HEK293 (cell line): ENCODE results near the gene RBM42.

Source experiments
- SCRT2 ChIP-seq: fragments of 450-650 bp; formaldehyde crosslinking; IDR thresholded peaks from 2 replicates; pipeline ENCODE4 v1.5.1; 2016; ENCODE audit warnings: missing biosample characterization, missing genetic modification characterization
- ZBTB17 ChIP-seq: fragments of 450-650 bp; formaldehyde crosslinking; IDR thresholded peaks from 2 replicates; pipeline ENCODE4 v1.5.1; 2016; ENCODE audit warnings: missing biosample characterization, missing genetic modification characterization
- ZBTB8A ChIP-seq: fragments of 450-650 bp; formaldehyde crosslinking; IDR thresholded peaks from 2 replicates; pipeline ENCODE4 v1.5.1; 2016; ENCODE audit warnings: missing biosample characterization, missing genetic modification characterization
- ZFP3 ChIP-seq: fragments of 450-650 bp; formaldehyde crosslinking; IDR thresholded peaks from 2 replicates; pipeline ENCODE4 v1.5.1; 2016; ENCODE audit warnings: low read depth, missing biosample characterization, missing genetic modification characterization
- ZNF350 ChIP-seq: fragments of 450-650 bp; formaldehyde crosslinking; IDR thresholded peaks from 2 replicates; pipeline ENCODE4 v1.5.0; 2017; ENCODE audit warnings: missing biosample characterization, mild to moderate bottlenecking, missing genetic modification characterization
- ZNF624 ChIP-seq: fragments of 450-650 bp; formaldehyde crosslinking; IDR thresholded peaks from 2 replicates; pipeline ENCODE4 v1.5.1; 2017; ENCODE audit warnings: missing biosample characterization, missing genetic modification characterization
- ZNF677 ChIP-seq: fragments of 450-650 bp; IDR thresholded peaks from 2 replicates; pipeline ENCODE4 v1.5.0; 2018; ENCODE audit warnings: missing biosample characterization, mild to moderate bottlenecking, missing genetic modification characterization, moderate library complexity
- ZNF776 ChIP-seq: fragments of 450-650 bp; formaldehyde crosslinking; IDR thresholded peaks from 2 replicates; pipeline ENCODE4 v1.5.0; 2017; ENCODE audit warnings: missing biosample characterization, missing genetic modification characterization, borderline replicate concordance
- ZNF777 ChIP-seq: fragments of 450-650 bp; formaldehyde crosslinking; IDR thresholded peaks from 2 replicates; pipeline ENCODE4 v1.5.1; 2017; ENCODE audit warnings: missing biosample characterization, missing genetic modification characterization, borderline replicate concordance
- TF ChIP-seq, protein P1 (sequence below): fragments of 450-650 bp; formaldehyde crosslinking; IDR thresholded peaks from 2 replicates; pipeline ENCODE4 v1.5.1; 2016; ENCODE audit warnings: missing biosample characterization, missing genetic modification characterization
- TF ChIP-seq, protein P2 (sequence below): fragments of 450-650 bp; formaldehyde crosslinking; IDR thresholded peaks from 2 replicates; pipeline ENCODE4 v1.5.1; 2016; ENCODE audit warnings: missing biosample characterization, missing genetic modification characterization
- TF ChIP-seq, protein P3 (sequence below): fragments of 450-650 bp; formaldehyde crosslinking; IDR thresholded peaks from 2 replicates; pipeline ENCODE4 v1.5.0; 2017; ENCODE audit warnings: missing biosample characterization, missing genetic modification characterization, borderline replicate concordance
- TF ChIP-seq, protein P4 (sequence below): fragments of 450-650 bp; formaldehyde crosslinking; IDR thresholded peaks from 2 replicates; pipeline ENCODE4 v1.5.1; 2016; ENCODE audit warnings: missing biosample characterization, missing genetic modification characterization

DNA sequence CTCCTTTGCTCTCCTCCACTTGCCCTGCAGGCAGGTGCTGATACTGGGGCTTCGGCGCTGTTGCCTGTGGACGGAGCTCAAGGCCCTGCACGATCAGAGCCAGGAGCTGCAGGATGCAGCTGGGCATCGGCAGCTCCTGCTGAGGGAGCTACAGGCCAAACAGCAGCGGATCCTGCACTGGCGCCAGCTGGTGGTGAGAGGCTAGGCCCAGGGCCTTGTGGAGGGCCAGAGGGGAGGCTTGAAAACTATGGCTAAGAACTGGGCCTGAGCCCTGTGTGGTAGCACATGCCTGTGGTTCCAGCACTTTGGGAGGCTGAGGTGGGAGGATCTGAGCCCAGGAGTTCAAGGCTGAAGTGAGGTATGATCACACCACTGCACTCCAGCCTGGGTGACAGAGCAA lies 10.0 kb upstream of the RBM42 start:
- TF ChIP-seq ZBTB8A (tag by site-specific recombination): no peak
- TF ChIP-seq SCRT2 (tag by site-specific recombination): no peak
- TF ChIP-seq ZNF624: no peak
- TF ChIP-seq, protein P1, sequence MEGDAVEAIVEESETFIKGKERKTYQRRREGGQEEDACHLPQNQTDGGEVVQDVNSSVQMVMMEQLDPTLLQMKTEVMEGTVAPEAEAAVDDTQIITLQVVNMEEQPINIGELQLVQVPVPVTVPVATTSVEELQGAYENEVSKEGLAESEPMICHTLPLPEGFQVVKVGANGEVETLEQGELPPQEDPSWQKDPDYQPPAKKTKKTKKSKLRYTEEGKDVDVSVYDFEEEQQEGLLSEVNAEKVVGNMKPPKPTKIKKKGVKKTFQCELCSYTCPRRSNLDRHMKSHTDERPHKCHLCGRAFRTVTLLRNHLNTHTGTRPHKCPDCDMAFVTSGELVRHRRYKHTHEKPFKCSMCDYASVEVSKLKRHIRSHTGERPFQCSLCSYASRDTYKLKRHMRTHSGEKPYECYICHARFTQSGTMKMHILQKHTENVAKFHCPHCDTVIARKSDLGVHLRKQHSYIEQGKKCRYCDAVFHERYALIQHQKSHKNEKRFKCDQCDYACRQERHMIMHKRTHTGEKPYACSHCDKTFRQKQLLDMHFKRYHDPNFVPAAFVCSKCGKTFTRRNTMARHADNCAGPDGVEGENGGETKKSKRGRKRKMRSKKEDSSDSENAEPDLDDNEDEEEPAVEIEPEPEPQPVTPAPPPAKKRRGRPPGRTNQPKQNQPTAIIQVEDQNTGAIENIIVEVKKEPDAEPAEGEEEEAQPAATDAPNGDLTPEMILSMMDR (tag by site-specific recombination): peak; percentile 84
- TF ChIP-seq ZFP3 (tag by site-specific recombination): no peak
- TF ChIP-seq ZNF776 (tag by site-specific recombination): no peak
- TF ChIP-seq, protein P2, sequence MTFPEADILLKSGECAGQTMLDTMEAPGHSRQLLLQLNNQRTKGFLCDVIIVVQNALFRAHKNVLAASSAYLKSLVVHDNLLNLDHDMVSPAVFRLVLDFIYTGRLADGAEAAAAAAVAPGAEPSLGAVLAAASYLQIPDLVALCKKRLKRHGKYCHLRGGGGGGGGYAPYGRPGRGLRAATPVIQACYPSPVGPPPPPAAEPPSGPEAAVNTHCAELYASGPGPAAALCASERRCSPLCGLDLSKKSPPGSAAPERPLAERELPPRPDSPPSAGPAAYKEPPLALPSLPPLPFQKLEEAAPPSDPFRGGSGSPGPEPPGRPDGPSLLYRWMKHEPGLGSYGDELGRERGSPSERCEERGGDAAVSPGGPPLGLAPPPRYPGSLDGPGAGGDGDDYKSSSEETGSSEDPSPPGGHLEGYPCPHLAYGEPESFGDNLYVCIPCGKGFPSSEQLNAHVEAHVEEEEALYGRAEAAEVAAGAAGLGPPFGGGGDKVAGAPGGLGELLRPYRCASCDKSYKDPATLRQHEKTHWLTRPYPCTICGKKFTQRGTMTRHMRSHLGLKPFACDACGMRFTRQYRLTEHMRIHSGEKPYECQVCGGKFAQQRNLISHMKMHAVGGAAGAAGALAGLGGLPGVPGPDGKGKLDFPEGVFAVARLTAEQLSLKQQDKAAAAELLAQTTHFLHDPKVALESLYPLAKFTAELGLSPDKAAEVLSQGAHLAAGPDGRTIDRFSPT (tag by site-specific recombination): no peak
- TF ChIP-seq, protein P3, sequence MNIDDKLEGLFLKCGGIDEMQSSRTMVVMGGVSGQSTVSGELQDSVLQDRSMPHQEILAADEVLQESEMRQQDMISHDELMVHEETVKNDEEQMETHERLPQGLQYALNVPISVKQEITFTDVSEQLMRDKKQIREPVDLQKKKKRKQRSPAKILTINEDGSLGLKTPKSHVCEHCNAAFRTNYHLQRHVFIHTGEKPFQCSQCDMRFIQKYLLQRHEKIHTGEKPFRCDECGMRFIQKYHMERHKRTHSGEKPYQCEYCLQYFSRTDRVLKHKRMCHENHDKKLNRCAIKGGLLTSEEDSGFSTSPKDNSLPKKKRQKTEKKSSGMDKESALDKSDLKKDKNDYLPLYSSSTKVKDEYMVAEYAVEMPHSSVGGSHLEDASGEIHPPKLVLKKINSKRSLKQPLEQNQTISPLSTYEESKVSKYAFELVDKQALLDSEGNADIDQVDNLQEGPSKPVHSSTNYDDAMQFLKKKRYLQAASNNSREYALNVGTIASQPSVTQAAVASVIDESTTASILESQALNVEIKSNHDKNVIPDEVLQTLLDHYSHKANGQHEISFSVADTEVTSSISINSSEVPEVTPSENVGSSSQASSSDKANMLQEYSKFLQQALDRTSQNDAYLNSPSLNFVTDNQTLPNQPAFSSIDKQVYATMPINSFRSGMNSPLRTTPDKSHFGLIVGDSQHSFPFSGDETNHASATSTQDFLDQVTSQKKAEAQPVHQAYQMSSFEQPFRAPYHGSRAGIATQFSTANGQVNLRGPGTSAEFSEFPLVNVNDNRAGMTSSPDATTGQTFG (tag by site-specific recombination): no peak
- no peak for TF ChIP-seq ZBTB17 (tag by site-specific recombination)
- no peak for TF ChIP-seq ZNF350 (tag by site-specific recombination)
- no peak for TF ChIP-seq ZNF677
- TF ChIP-seq, protein P4, sequence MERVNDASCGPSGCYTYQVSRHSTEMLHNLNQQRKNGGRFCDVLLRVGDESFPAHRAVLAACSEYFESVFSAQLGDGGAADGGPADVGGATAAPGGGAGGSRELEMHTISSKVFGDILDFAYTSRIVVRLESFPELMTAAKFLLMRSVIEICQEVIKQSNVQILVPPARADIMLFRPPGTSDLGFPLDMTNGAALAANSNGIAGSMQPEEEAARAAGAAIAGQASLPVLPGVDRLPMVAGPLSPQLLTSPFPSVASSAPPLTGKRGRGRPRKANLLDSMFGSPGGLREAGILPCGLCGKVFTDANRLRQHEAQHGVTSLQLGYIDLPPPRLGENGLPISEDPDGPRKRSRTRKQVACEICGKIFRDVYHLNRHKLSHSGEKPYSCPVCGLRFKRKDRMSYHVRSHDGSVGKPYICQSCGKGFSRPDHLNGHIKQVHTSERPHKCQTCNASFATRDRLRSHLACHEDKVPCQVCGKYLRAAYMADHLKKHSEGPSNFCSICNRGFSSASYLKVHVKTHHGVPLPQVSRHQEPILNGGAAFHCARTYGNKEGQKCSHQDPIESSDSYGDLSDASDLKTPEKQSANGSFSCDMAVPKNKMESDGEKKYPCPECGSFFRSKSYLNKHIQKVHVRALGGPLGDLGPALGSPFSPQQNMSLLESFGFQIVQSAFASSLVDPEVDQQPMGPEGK (tag by site-specific recombination): no peak
- no peak for TF ChIP-seq ZNF777 (tag by site-specific recombination)
